Parathyroid adenoma (tissue), 2 donors: ENCODE data around the gene PLEKHF1.

Experiments
- H2AFZ ChIP-seq: fragments of 300-600 bp; sonication (generic); one replicate; pipeline ENCODE4 v1.7.0; 2017; ENCODE audit warnings: antibody characterized with exemption, mild to moderate bottlenecking
- H3K27ac ChIP-seq: fragments of 300-600 bp; sonication (generic); one replicate; pipeline ENCODE4 v1.7.0; 2017
- H3K27me3 ChIP-seq: fragments of 300-600 bp; sonication (generic); one replicate; pipeline ENCODE4 v1.7.0; 2017; ENCODE audit warnings: low read length; ENCODE audit not compliant: control insufficient read depth, insufficient read depth
- H3K36me3 ChIP-seq: fragments of 300-600 bp; sonication (generic); one replicate; pipeline ENCODE4 v1.7.0; 2017; ENCODE audit warnings: low read length; ENCODE audit not compliant: control insufficient read depth, insufficient read depth
- H3K4me1 ChIP-seq: fragments of 300-600 bp; sonication (generic); one replicate; pipeline ENCODE4 v1.7.0; 2017; ENCODE audit warnings: control low read depth
- H3K4me2 ChIP-seq: fragments of 300-600 bp; sonication (generic); one replicate; pipeline ENCODE4 v1.7.0; 2017; ENCODE audit warnings: low read length
- H3K4me3 ChIP-seq: fragments of 300-600 bp; sonication (generic); one replicate; pipeline ENCODE4 v1.7.0; 2017; ENCODE audit warnings: low read depth, low read length
- H3K79me2 ChIP-seq: fragments of 300-600 bp; sonication (generic); one replicate; pipeline ENCODE4 v1.7.0; 2017; ENCODE audit warnings: control low read depth
- H3K9ac ChIP-seq: fragments of 300-600 bp; sonication (generic); one replicate; pipeline ENCODE4 v1.7.0; 2017; ENCODE audit warnings: mild to moderate bottlenecking
- H3K9me3 ChIP-seq: fragments of 300-600 bp; sonication (generic); one replicate; pipeline ENCODE4 v1.7.0; 2017; ENCODE audit warnings: low read length; ENCODE audit not compliant: control insufficient read depth
- CTCF ChIP-seq: fragments of 300-600 bp; sonication (generic); IDR thresholded peaks from one replicate; pipeline ENCODE4 v1.7.0; 2017; ENCODE audit warnings: antibody characterized with exemption, mild to moderate bottlenecking
- donor health status: primary hyperparathyroidism.

PLEKHF1 gene

GRCh38 chr19:29682236-29682895, 17.1 kb downstream of the PLEKHF1 start:
- Histone ChIP-seq H3K4me1 (peaks cover 9% of the 10 kb centered on the region), H3K79me2 (peaks cover 3% of the 10 kb centered on the region), H3K4me3 (no peak overlapping the region), H2AFZ (no peak overlapping the region), H3K27ac (no peak overlapping the region), H3K27me3 (no peaks in the 10 kb centered on the region), H3K4me2 (no peak overlapping the region), H3K9ac (no peak overlapping the region), H3K9me3 (no peaks in the 10 kb centered on the region), H3K36me3 (no peaks in the 10 kb centered on the region)
- no peak for TF ChIP-seq CTCF

- H3K4me2 ChIP-seq = no peak overlapping the region
- no peaks in the 10 kb centered on the region for H3K9me3 ChIP-seq
- no peak overlapping the region for H3K27ac ChIP-seq
- no peaks in the 10 kb centered on the region for H3K27me3 ChIP-seq
- no peaks in the 10 kb centered on the region for H3K36me3 ChIP-seq
- no peak for TF ChIP-seq CTCF
- peaks cover 3% of the 10 kb centered on the region for H3K79me2 ChIP-seq
- no peak overlapping the region for H3K9ac ChIP-seq
- no peak overlapping the region for H2AFZ ChIP-seq
- H3K4me1 ChIP-seq = peaks cover 12% of the 10 kb centered on the region
- no peak overlapping the region for H3K4me3 ChIP-seq
These were observed 17.7 kb downstream of the PLEKHF1 start for GRCh38 chr19:29683009-29683408.

- Histone ChIP-seq H2AFZ (peak overlapping the region; percentile 51), H3K9ac (no peak overlapping the region), H3K4me1 (peaks cover 12% of the 10 kb centered on the region), H3K36me3 (no peaks in the 10 kb centered on the region), H3K27me3 (no peaks in the 10 kb centered on the region), H3K79me2 (no peaks in the 10 kb centered on the region), H3K4me3 (no peak overlapping the region), H3K27ac (no peak overlapping the region), H3K4me2 (no peak overlapping the region), H3K9me3 (no peaks in the 10 kb centered on the region)
- TF ChIP-seq CTCF = no peak
These were observed 20.1 kb downstream of the PLEKHF1 start for GRCh38 chr19:29685326-29685725.

GRCh38 chr19:29686285-29686805, 21.1 kb downstream of the PLEKHF1 start:
- Histone ChIP-seq H3K36me3 (no peaks in the 10 kb centered on the region), H3K4me2 (no peak overlapping the region), H3K27me3 (no peaks in the 10 kb centered on the region), H3K79me2 (no peaks in the 10 kb centered on the region), H3K27ac (no peak overlapping the region), H2AFZ (no peak overlapping the region), H3K4me1 (peaks cover 12% of the 10 kb centered on the region), H3K4me3 (no peak overlapping the region), H3K9ac (no peak overlapping the region), H3K9me3 (no peaks in the 10 kb centered on the region)
- TF ChIP-seq CTCF = no peak
